ENCODE data around the gene TEX261. TPM values are rescaled to one million over a fixed set of nuclear protein-coding genes. Genes with fewer than 3 reads are reported as not detected.

Gene TEX261
- total and polyA plus RNA-seq, 2 of the 8 experiments (the other 6 are each of a cell fraction or from before 2014, with no cell fraction given), result 25.2 to 30.1 TPM

DNA sequence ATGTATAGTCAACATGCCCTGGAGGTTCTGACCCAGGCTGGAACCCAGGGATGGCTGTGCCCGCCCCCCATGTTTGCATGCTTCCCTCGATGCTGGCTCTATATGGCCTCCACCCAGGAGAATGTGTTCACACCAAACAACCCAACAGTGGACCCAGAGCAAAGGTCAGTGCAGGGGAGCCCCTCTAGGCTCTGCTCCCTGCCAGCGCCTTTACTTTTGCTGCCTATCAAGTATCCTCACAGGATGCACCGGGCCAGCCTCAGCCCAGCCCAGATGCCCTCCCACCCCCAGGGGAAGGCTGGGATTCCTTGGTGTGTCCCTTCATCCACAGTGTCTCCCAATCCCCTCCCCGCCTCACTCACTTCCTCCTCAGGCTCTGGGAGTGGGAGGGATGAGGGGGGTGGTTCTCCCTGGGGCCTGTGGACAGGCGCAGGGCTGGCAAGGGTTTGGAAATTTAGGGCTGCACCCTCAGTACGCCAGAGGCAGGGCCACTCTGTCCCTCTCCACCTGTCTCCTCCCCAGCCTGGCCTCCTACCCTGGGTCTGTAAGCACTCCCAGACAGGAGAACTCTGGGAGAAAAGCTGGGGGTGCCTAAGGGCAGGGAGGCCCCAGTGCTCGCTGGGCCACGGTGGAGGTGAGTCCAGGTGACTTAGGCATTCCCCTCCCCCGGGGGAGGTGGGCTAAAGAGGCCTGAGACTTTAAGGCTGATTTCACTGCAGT is 56.6 kb downstream of the TEX261 start:
- Histone ChIP-seq H3K4ac (replicated peaks; ENCODE audit: insufficient read length, low read depth, low read length) (no peak overlapping the region), H2BK12ac (ENCODE audit: low read depth, low read length) (0 out of 2 replicates have a peak overlapping the region, but pooled peaks have one; percentile 68), H2AK5ac (ENCODE audit: low read depth, low read length) (no peak overlapping the region), H3K36me3 (ENCODE audit: control insufficient read depth in 2 of 4, insufficient read depth in 4 of 4, low read length in 3 of 4) (no peaks in the 10 kb centered on the region), H2BK5ac (ENCODE audit: low read depth, low read length) (no peak overlapping the region), H4K5ac (ENCODE audit: insufficient read length, low read depth, low read length) (no peak overlapping the region), H4K20me1 (replicated peaks in 1 of 2; ENCODE audit: control insufficient read depth in 1 of 2, insufficient read depth in 2 of 2, low read length in 2 of 2) (peaks cover 0 to 1% of the 10 kb centered on the region in 2 experiments), H3K4me1 (replicated peaks in 1 of 4; ENCODE audit: control insufficient read depth in 3 of 4, insufficient read depth in 4 of 4, low read length in 3 of 4) (peaks cover 7 to 48% (median 33%) of the 10 kb centered on the region in 4 experiments), H3K23ac (ENCODE audit: insufficient read length) (no peak overlapping the region), H2AFZ (ENCODE audit: low read length) (no peak overlapping the region), H3K23me2 (ENCODE audit: low read depth, low read length) (peaks cover 3% of the 10 kb centered on the region; the same call in 1 of the 2 replicates), H3K27ac (ENCODE audit: low read depth, low read length) (no peak overlapping the region), H3K14ac (ENCODE audit: insufficient read length) (no peak overlapping the region), H3K27me3 (replicated peaks in 1 of 4; ENCODE audit: control insufficient read depth in 3 of 4, extremely low read depth in 1 of 4, insufficient read depth in 3 of 4, low read length in 3 of 4) (peaks cover 4 to 42% (median 31%) of the 10 kb centered on the region in 4 experiments), H3K56ac (replicated peaks; ENCODE audit: insufficient read length, low read depth, low read length) (no peak overlapping the region), H3K18ac (ENCODE audit: extremely low read depth, low read length) (peak overlapping the region; percentile 51), H2BK15ac (ENCODE audit: low read length) (no peak overlapping the region), H3K79me1 (ENCODE audit: low read depth, low read length) (no peaks in the 10 kb centered on the region), H3K79me2 (ENCODE audit: control insufficient read depth in 1 of 2, insufficient read depth in 2 of 2, low read length in 2 of 2) (no peaks in the 10 kb centered on the region), H3K9ac (replicated peaks in 1 of 4; ENCODE audit: extremely low read depth in 1 of 4, low read depth in 3 of 4, low read length in 3 of 4) (no peak overlapping the region), H4K91ac (replicated peaks; ENCODE audit: insufficient read length, low read length) (peak overlapping the region; percentile 12), H2BK20ac (ENCODE audit: low read length) (peak overlapping the region; percentile 48; the same call in 1 of the 2 replicates), H3K9me3 (ENCODE audit: insufficient read depth in 2 of 2, low read depth in 1 of 2, low read length in 1 of 2) (no peaks in the 10 kb centered on the region), H4K8ac (ENCODE audit: extremely low read depth, insufficient read depth, low read length) (no peak overlapping the region), H3K4me3 (ENCODE audit: extremely low read depth in 1 of 4, insufficient read depth in 2 of 4, low read depth in 3 of 4, low read length in 4 of 4) (no peak overlapping the region), H3K4me2 (ENCODE audit: insufficient read depth in 1 of 2, low read depth in 2 of 2, low read length in 2 of 2) (peak overlapping the region; percentile 56 to 70; a peak in 3 of 4 replicates), H2BK120ac (replicated peaks; ENCODE audit: low read depth, low read length) (no peak overlapping the region)
- ChIA-PET POLR2A (ENCODE audit: partially characterized antibody) (interaction anchor here (0.8 to 2.2 kb wide), 3 partner anchors 10 to 26 kb away, joined by 3 to 8 read pairs (median 5); no protein-coding TSS in a partner anchor), CTCF (ENCODE audit: partially characterized antibody) (interaction anchor here (0.5 to 22.0 kb wide), 16 partner anchors 2 to 686 kb away, joined by 3 to 513 read pairs (median 4); partner anchors contain the start of genes ATP6V1B1 and FIGLA)
- peak in 1 of 2 experiments; percentile 51 for DNase-seq (ENCODE audit: low read depth in 1 of 2, low spot score in 2 of 2)
- no peak for FAIRE-seq
- TF ChIP-seq KDM4A (IDR thresholded peaks at IDR 0.05; ENCODE audit: low read depth, low read length, severe bottlenecking) (no peak), HDAC2 (IDR thresholded peaks at IDR 0.05; ENCODE audit: borderline replicate concordance in 1 of 2, low read depth in 2 of 2, low read length in 2 of 2) (0 out of 4 replicates have a peak, but pooled peaks of 1 of the 2 experiments have one; percentile 1), JUND (IDR thresholded peaks at IDR 0.05; ENCODE audit: low read length) (no peak), JUN (IDR thresholded peaks at IDR 0.05; ENCODE audit: low read depth, low read length) (no peak), EGR1 (IDR thresholded peaks at IDR 0.05; ENCODE audit: borderline replicate concordance, low read depth, low read length) (no peak), EP300 (IDR thresholded peaks at IDR 0.05; ENCODE audit: borderline replicate concordance in 1 of 2, low read depth in 2 of 2, low read length in 2 of 2) (no peak), PHF8 (conservative IDR thresholded peaks at IDR 0.05; ENCODE audit: low read depth, low read length) (no peak), CHD2 (IDR thresholded peaks at IDR 0.05; ENCODE audit: low read length) (no peak)
- WGBS, 2 experiments (ENCODE audit: extremely low coverage in 1 of 2, insufficient coverage in 1 of 2, insufficient read length in 1 of 2, insufficient replicate concordance in 2 of 2, low coverage in 1 of 2, low lambda C conversion rate in 2 of 2, missing lambda C conversion rate in 1 of 2), result 76% methylated on average over 7 of the region's 10 CpGs; no CpG with 5 or more reads in 1 of the 2 experiments

All from H1 (cell line).